NB4 (cell line): Measurements from ENCODE around the gene LAMTOR5.
A peak's percentile ranks its signal among the peaks of the same experiment; 100 is the strongest.

Source experiments
- DNase-seq: peaks from one replicate; pipeline ENCODE4 v3.0.0; 2010; ENCODE audit warnings: low read depth
- H3K4me3 ChIP-seq: one replicate; pipeline ENCODE4 v1.5.1; 2011; ENCODE audit warnings: mild to moderate bottlenecking, low read depth, low read length, moderate library complexity
- CTCF ChIP-seq: IDR thresholded peaks from one replicate; pipeline ENCODE4 v1.5.1; 2012; ENCODE audit warnings: low read depth, low read length
- MAX ChIP-seq: IDR thresholded peaks from 2 replicates; pipeline ENCODE4 v1.6.1; 2011; ENCODE audit warnings: low read depth, low read length
- MYC ChIP-seq: IDR thresholded peaks from 2 replicates; pipeline ENCODE4 v1.6.1; 2011; ENCODE audit warnings: low read depth, low read length
- POLR2A ChIP-seq: IDR thresholded peaks from 2 replicates; pipeline ENCODE4 v1.6.1; 2011; ENCODE audit warnings: mild to moderate bottlenecking; ENCODE audit not compliant: insufficient read length; ENCODE audit errors: extremely low read depth

The LAMTOR5 gene

GRCh38 chr1:110387048-110387754 is 20.3 kb downstream of the LAMTOR5 start:
- no peak for TF ChIP-seq POLR2A
- no peak for TF ChIP-seq MYC
- TF ChIP-seq MAX, result no peak
- no peak for TF ChIP-seq CTCF
- no peak for DNase-seq
- H3K4me3 ChIP-seq, result no peak overlapping the region

GRCh38 chr1:110385369-110385768 is 22.1 kb downstream of the LAMTOR5 start:
- no peak overlapping the region for H3K4me3 ChIP-seq
- TF ChIP-seq MAX, result no peak
- no peak for DNase-seq

- no peak overlapping the region for H3K4me3 ChIP-seq
- DNase-seq, result peak; percentile 62
- no peak for TF ChIP-seq MYC
- no peak for TF ChIP-seq CTCF
- TF ChIP-seq MAX, result no peak
Observed at GRCh38 chr1:110384581-110385321, 22.7 kb downstream of the LAMTOR5 start.

GRCh38 chr1:110383251-110383990 is 24.1 kb downstream of the LAMTOR5 start:
- peak overlapping the region; percentile 25 for H3K4me3 ChIP-seq
- no peak for TF ChIP-seq CTCF
- no peak for TF ChIP-seq MYC
- no peak for TF ChIP-seq MAX
- no peak for TF ChIP-seq POLR2A
- DNase-seq, result peak; percentile 85

- DNase-seq, result peak; percentile 88
- no peak overlapping the region for H3K4me3 ChIP-seq
- TF ChIP-seq MYC (peak; percentile 66; the same call in 1 of the 2 replicates), CTCF (no peak), MAX (peak; percentile 42; the same call in 1 of the 2 replicates), POLR2A (no peak)
Observed at GRCh38 chr1:110380672-110381283, 26.7 kb downstream of the LAMTOR5 start.
